HCT116 (cell line): ENCODE data around the gene CDH22. TPM values are rescaled to one million over a fixed set of nuclear protein-coding genes. Genes with fewer than 3 reads are reported as not detected.

ENCODE experiments used
- ATAC-seq: fragments of 200-7000 bp; cut with Tn5 transposase; 2 replicates; pipeline ENCODE4 v1.9.1; 2020; ENCODE audit warnings: mild to moderate bottlenecking, moderate library complexity
- BruUV-seq: library from RNA; stranded (reverse); fragments of 400-500 nt; replicated peaks from 2 replicates; lab custom pipeline; 2021; lab: Mats Ljungman, UMichigan
- CTCF ChIA-PET: fragments of 300-600 bp; sonication (Branson Sonifier 250); formaldehyde crosslinking; loops from one replicate; lab custom pipeline; 2021; ENCODE audit warnings: antibody characterized with exemption; lab: Charles Lee
- POLR2A ChIA-PET: fragments of 300-600, 350-600 bp; sonication (Branson Sonifier 250); formaldehyde crosslinking; loops from one replicate; lab custom pipeline; 2021; ENCODE audit warnings: antibody characterized with exemption; lab: Charles Lee
- RAD21 ChIA-PET, 2 experiments: fragments of 300-600 bp; sonication (Branson Sonifier 250); formaldehyde crosslinking; loops; one replicate each; lab custom pipeline; 2023; ENCODE audit warnings: low total read pairs in 2 of 2; ENCODE audit not compliant: uncharacterized antibody in 2 of 2, unreplicated experiment in 2 of 2, low non-redundant PET in 1 of 2; lab: Charles Lee
- DNase-seq: peaks from one replicate; pipeline ENCODE4 v3.0.0-alpha.2; 2010; ENCODE audit warnings: low read depth, low spot score
- H2AFZ ChIP-seq: fragments of 200-600 bp; shearing (Covaris generic), sonication (generic); 2 replicates; pipeline ENCODE4 v1.6.1; 2017; ENCODE audit warnings: low read depth, mixed run types, mixed read lengths, antibody characterized with exemption, low read length; ENCODE audit not compliant: poor library complexity, severe bottlenecking
- H3K27ac ChIP-seq: 2 replicates; pipeline ENCODE4 v1.5.1; 2012; ENCODE audit warnings: low read depth, low read length
- H3K27me3 ChIP-seq: fragments of 200-600 bp; sonication (generic); 2 replicates; pipeline ENCODE4 v1.6.1; 2016; ENCODE audit warnings: mixed run types, low read length, mixed read lengths; ENCODE audit not compliant: insufficient read depth
- H3K36me3 ChIP-seq, 2 experiments: fragments of 200-500 bp in 1 of 2; fragments of 200-600 bp in 1 of 2; sonication (Bioruptor generic) in 1 of 2; sonication (generic) in 1 of 2; 2 replicates each; pipeline versions ENCODE4 v1.5.1 to v1.6.1; 2014 to 2016; ENCODE audit warnings: low read length in 2 of 2, inconsistent platforms in 1 of 2, mixed read lengths in 1 of 2, mixed run types in 1 of 2; ENCODE audit not compliant: insufficient read depth in 2 of 2, control insufficient read depth in 1 of 2
- H3K4me1 ChIP-seq, 2 experiments: fragments of 200-600 bp in 1 of 2; sonication (generic) in 1 of 2; 2 replicates each; pipeline versions ENCODE4 v1.5.1 to v1.6.1; 2012 to 2017; ENCODE audit warnings: low read length in 2 of 2, inconsistent platforms in 1 of 2, mild to moderate bottlenecking in 1 of 2, mixed read lengths in 1 of 2, mixed run types in 1 of 2, moderate library complexity in 1 of 2; ENCODE audit not compliant: insufficient read depth in 2 of 2, control insufficient read depth in 1 of 2
- H3K4me2 ChIP-seq: fragments of 200-600 bp; sonication (generic); 2 replicates; pipeline ENCODE4 v1.6.1; 2017; ENCODE audit warnings: mixed run types, low read length, mixed read lengths
- H3K4me3 ChIP-seq, 2 experiments: fragments of 200-600 bp in 1 of 2; sonication (generic) in 1 of 2; replicated peaks in 1 of 2; 2 replicates each; pipeline ENCODE4 v1.5.1; 2011 to 2016; ENCODE audit warnings: low read length in 2 of 2, control low read depth in 1 of 2, low read depth in 1 of 2, mild to moderate bottlenecking in 1 of 2, mixed read lengths in 1 of 2, mixed run types in 1 of 2
- H3K79me2 ChIP-seq: fragments of 200-600 bp; sonication (generic); 2 replicates; pipeline ENCODE4 v1.6.1; 2017; ENCODE audit warnings: mild to moderate bottlenecking, mixed run types, low read length, moderate library complexity, mixed read lengths; ENCODE audit not compliant: insufficient read depth
- H3K9ac ChIP-seq: fragments of 200-600 bp; sonication (generic); 2 replicates; pipeline ENCODE4 v1.6.1; 2016; ENCODE audit warnings: low read length, mixed read lengths
- H3K9me2 ChIP-seq: fragments of 200-600 bp; sonication (generic), shearing (Covaris generic); 2 replicates; pipeline ENCODE4 v1.6.1; 2017; ENCODE audit warnings: mixed run types, mild to moderate bottlenecking, moderate library complexity; ENCODE audit not compliant: insufficient read depth
- H3K9me3 ChIP-seq, 2 experiments: fragments of 200-500 bp in 1 of 2; fragments of 200-600 bp in 1 of 2; sonication (Bioruptor generic) in 1 of 2; sonication (generic) in 1 of 2; 2 replicates each; pipeline ENCODE4 v1.6.1; 2014 to 2017; ENCODE audit warnings: low read length in 2 of 2, mixed read lengths in 2 of 2, inconsistent platforms in 1 of 2, low read depth in 1 of 2, mild to moderate bottlenecking in 1 of 2, mixed run types in 1 of 2, moderate library complexity in 1 of 2; ENCODE audit not compliant: control insufficient read depth in 1 of 2, insufficient read depth in 1 of 2
- H4K20me1 ChIP-seq: fragments of 200-600 bp; sonication (generic), shearing (Covaris generic); 2 replicates; pipeline ENCODE4 v1.6.1; 2017; ENCODE audit warnings: mixed run types, mild to moderate bottlenecking, moderate library complexity; ENCODE audit not compliant: insufficient read depth
- CEBPB ChIP-seq: IDR thresholded peaks from 2 replicates; pipeline ENCODE4 v1.6.1; 2012; ENCODE audit warnings: low read depth
- EGR1 ChIP-seq: IDR thresholded peaks from 2 replicates; pipeline ENCODE4 v1.6.1; 2012; ENCODE audit warnings: low read depth
- ELF1 ChIP-seq: IDR thresholded peaks from 2 replicates; pipeline ENCODE4 v1.6.1; 2012; ENCODE audit warnings: low read depth, borderline replicate concordance
- EZH2phosphoT487 ChIP-seq: fragments of 200-600 bp; IDR thresholded peaks from 2 replicates; pipeline ENCODE4 v1.6.1; 2018; ENCODE audit warnings: antibody characterized with exemption, borderline replicate concordance
- FOSL1 ChIP-seq: IDR thresholded peaks from 2 replicates; pipeline ENCODE4 v1.6.1; 2012; ENCODE audit warnings: low read depth
- JUND ChIP-seq: IDR thresholded peaks from 2 replicates; pipeline ENCODE4 v1.6.1; 2012
- POLR2A ChIP-seq: IDR thresholded peaks from 2 replicates; pipeline ENCODE4 v1.7.0; 2011; ENCODE audit warnings: borderline replicate concordance; ENCODE audit not compliant: insufficient read depth, insufficient read length; ENCODE audit errors: extremely low read depth
- POLR2AphosphoS5 ChIP-seq: IDR thresholded peaks from 2 replicates; pipeline ENCODE4 v1.6.1; 2011; ENCODE audit warnings: mild to moderate bottlenecking, low read depth, low read length, moderate library complexity
- SIN3A ChIP-seq: IDR thresholded peaks from 2 replicates; pipeline ENCODE4 v1.6.1; 2012; ENCODE audit warnings: low read depth
- SRF ChIP-seq: IDR thresholded peaks from 2 replicates; pipeline ENCODE4 v1.6.1; 2012; ENCODE audit warnings: low read depth
- TCF7L2 ChIP-seq: IDR thresholded peaks from 2 replicates; pipeline ENCODE4 v1.7.0; 2011; ENCODE audit warnings: borderline replicate concordance, inconsistent platforms; ENCODE audit not compliant: insufficient read depth, insufficient read length; ENCODE audit errors: extremely low read depth
- YY1 ChIP-seq: IDR thresholded peaks from 2 replicates; pipeline ENCODE4 v1.6.1; 2011; ENCODE audit warnings: low read length, low read depth, moderate library complexity, mild to moderate bottlenecking; ENCODE audit not compliant: insufficient replicate concordance; ENCODE audit errors: extremely low read depth
- ZBTB33 ChIP-seq: IDR thresholded peaks from 2 replicates; pipeline ENCODE4 v1.6.1; 2011; ENCODE audit warnings: mild to moderate bottlenecking, low read length, moderate library complexity; ENCODE audit not compliant: insufficient replicate concordance; ENCODE audit errors: extremely low read depth
- ZFX ChIP-seq: fragments of 450-650 bp; IDR thresholded peaks from 2 replicates; pipeline ENCODE4 v1.6.1; 2017
- ZNF274 ChIP-seq: fragments of 200-500 bp; sonication (Bioruptor generic); IDR thresholded peaks from 2 replicates; pipeline ENCODE4 v1.6.1; 2014; ENCODE audit warnings: mild to moderate bottlenecking, low read depth, low read length, inconsistent platforms
- intact Hi-C: fragments of 100-400 bp; cut with micrococcal nuclease; formaldehyde crosslinking; loops from 2 replicates; pipeline ENCODE4 v1.10.0; 2022
- total RNA-seq: library from RNA; stranded (reverse); gene quantifications from one replicate; pipeline ENCODE4 v1.2.1, GENCODE V29; 2021; ENCODE audit not compliant: unreplicated experiment
- TF ChIP-seq, protein P1 (sequence below): IDR thresholded peaks from 2 replicates; pipeline ENCODE4 v1.6.1; 2012
- TF ChIP-seq, protein P2 (sequence below): IDR thresholded peaks from 2 replicates; pipeline ENCODE4 v1.6.1; 2012
- TF ChIP-seq, protein P3 (sequence below), 3 experiments: fragments of 200-600 bp in 1 of 3; sonication (generic) in 1 of 3; IDR thresholded peaks in 2 of 3; conservative IDR thresholded peaks in 1 of 3; 2 replicates each; pipeline ENCODE4 v1.5.1; 2012 to 2017; ENCODE audit warnings: low read depth in 2 of 3, low read length in 2 of 3, antibody characterized with exemption in 1 of 3, borderline replicate concordance in 1 of 3, control low read depth in 1 of 3, mild to moderate bottlenecking in 1 of 3, mixed read lengths in 1 of 3, mixed run types in 1 of 3, moderate library complexity in 1 of 3; ENCODE audit not compliant: insufficient read depth in 1 of 3

CDH22 gene
- total RNA-seq, 1 experiment from 2014 or later: 1.8 TPM

GRCh38 chr20:46216770-46217464 lies 91.4 kb downstream of the CDH22 start:
- H3K9me2 ChIP-seq: no peaks in the 10 kb centered on the region
- TF ChIP-seq ZBTB33: no peak
- no peak for TF ChIP-seq ELF1
- no peak for TF ChIP-seq FOSL1
- no peak for TF ChIP-seq SRF
- TF ChIP-seq, protein P1, sequence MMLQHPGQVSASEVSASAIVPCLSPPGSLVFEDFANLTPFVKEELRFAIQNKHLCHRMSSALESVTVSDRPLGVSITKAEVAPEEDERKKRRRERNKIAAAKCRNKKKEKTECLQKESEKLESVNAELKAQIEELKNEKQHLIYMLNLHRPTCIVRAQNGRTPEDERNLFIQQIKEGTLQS: no peak
- no peak for TF ChIP-seq CEBPB
- TF ChIP-seq SIN3A: no peak
- no peak for TF ChIP-seq JUND
- TF ChIP-seq TCF7L2: no peak
- TF ChIP-seq, protein P2, sequence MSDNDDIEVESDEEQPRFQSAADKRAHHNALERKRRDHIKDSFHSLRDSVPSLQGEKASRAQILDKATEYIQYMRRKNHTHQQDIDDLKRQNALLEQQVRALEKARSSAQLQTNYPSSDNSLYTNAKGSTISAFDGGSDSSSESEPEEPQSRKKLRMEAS: no peak
- TF ChIP-seq ZNF274: no peak
- no peak for TF ChIP-seq POLR2AphosphoS5
- TF ChIP-seq POLR2A: no peak
- no peak for TF ChIP-seq ZFX
- TF ChIP-seq, protein P3, sequence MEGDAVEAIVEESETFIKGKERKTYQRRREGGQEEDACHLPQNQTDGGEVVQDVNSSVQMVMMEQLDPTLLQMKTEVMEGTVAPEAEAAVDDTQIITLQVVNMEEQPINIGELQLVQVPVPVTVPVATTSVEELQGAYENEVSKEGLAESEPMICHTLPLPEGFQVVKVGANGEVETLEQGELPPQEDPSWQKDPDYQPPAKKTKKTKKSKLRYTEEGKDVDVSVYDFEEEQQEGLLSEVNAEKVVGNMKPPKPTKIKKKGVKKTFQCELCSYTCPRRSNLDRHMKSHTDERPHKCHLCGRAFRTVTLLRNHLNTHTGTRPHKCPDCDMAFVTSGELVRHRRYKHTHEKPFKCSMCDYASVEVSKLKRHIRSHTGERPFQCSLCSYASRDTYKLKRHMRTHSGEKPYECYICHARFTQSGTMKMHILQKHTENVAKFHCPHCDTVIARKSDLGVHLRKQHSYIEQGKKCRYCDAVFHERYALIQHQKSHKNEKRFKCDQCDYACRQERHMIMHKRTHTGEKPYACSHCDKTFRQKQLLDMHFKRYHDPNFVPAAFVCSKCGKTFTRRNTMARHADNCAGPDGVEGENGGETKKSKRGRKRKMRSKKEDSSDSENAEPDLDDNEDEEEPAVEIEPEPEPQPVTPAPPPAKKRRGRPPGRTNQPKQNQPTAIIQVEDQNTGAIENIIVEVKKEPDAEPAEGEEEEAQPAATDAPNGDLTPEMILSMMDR (IDR thresholded peaks at IDR 0.05 in 2 of 3, conservative IDR thresholded peaks at IDR 0.05 in 1 of 3; ENCODE audit: borderline replicate concordance in 1 of 3, insufficient read depth in 1 of 3, low read depth in 2 of 3, low read length in 2 of 3): no peak
- TF ChIP-seq EGR1: no peak
- TF ChIP-seq YY1: no peak
- no peak for TF ChIP-seq EZH2phosphoT487
- ATAC-seq (no peak), DNase-seq (no peak)
- no peaks in the 10 kb centered on the region for H3K36me3 ChIP-seq
- H3K9me3 ChIP-seq: no peaks in the 10 kb centered on the region
- no TSS peak for BruUV-seq
- H3K4me1 ChIP-seq: peaks cover 39 to 51% of the 10 kb centered on the region in 2 experiments
- no peaks in the 10 kb centered on the region for H4K20me1 ChIP-seq
- intact Hi-C loops: no loop called here
- POLR2A ChIA-PET: interaction anchor here (1.0 to 1.9 kb wide), 2 partner anchors 12 to 19 kb away, joined by 4 to 6 read pairs; no protein-coding TSS in a partner anchor
- CTCF ChIA-PET: no interaction called here
- H3K79me2 ChIP-seq: no peaks in the 10 kb centered on the region
- H3K4me2 ChIP-seq: peak overlapping the region; percentile 84; the same call in 1 of the 2 replicates
- H3K9ac ChIP-seq: no peak overlapping the region
- no peak overlapping the region for H2AFZ ChIP-seq
- H3K27ac ChIP-seq: peak overlapping the region; percentile 51; the same call in 1 of the 2 replicates
- H3K27me3 ChIP-seq: no peaks in the 10 kb centered on the region
- RAD21 ChIA-PET: no interaction called here
- no peak overlapping the region for H3K4me3 ChIP-seq
